Measurements from ENCODE around the gene ATG2B. TPM values are rescaled to one million over a fixed set of nuclear protein-coding genes. Genes with fewer than 3 reads are reported as not detected.

The ATG2B gene
- total RNA-seq, 4 donors from 2014 or later, result 17.1 to 56.6 (median 41.6) TPM

- Histone ChIP-seq H3K4me3 (no peak overlapping the region), H3K9me3 (no peaks in the 10 kb centered on the region), H3K36me3 (no peaks in the 10 kb centered on the region), H3K27me3 (no peaks in the 10 kb centered on the region), H3K4me1 (peaks cover 0 to 6% of the 10 kb centered on the region in 2 donors), H3K27ac (no peak overlapping the region)
- intact Hi-C loops (cut with DNase I; ENCODE audit: low total_unique reads), result no loop called here
- no peak for DNase-seq
- TF ChIP-seq POLR2A (IDR thresholded peaks at IDR 0.05) (no peak), CTCF (IDR thresholded peaks at IDR 0.05) (no peak)
Measured at GRCh38 chr14:96272777-96273473, 90.2 kb downstream of the ATG2B start.

- Histone ChIP-seq H3K27ac (no peak overlapping the region), H3K4me1 (peaks cover 0 to 6% of the 10 kb centered on the region in 2 donors), H3K9me3 (no peaks in the 10 kb centered on the region), H3K4me3 (no peak overlapping the region), H3K27me3 (no peaks in the 10 kb centered on the region), H3K36me3 (no peaks in the 10 kb centered on the region)
- TF ChIP-seq POLR2A (IDR thresholded peaks at IDR 0.05), result no peak
- no peak for TF ChIP-seq CTCF (IDR thresholded peaks at IDR 0.05)
- DNase-seq, result no peak
- intact Hi-C loops (cut with DNase I; ENCODE audit: low total_unique reads), result no loop called here
Measured at GRCh38 chr14:96271421-96271762, 91.7 kb downstream of the ATG2B start.

- Histone ChIP-seq H3K27ac (no peak overlapping the region), H3K9me3 (no peaks in the 10 kb centered on the region), H3K4me3 (no peak overlapping the region), H3K36me3 (no peaks in the 10 kb centered on the region), H3K4me1 (peaks cover 0 to 6% of the 10 kb centered on the region in 2 donors), H3K27me3 (no peaks in the 10 kb centered on the region)
- TF ChIP-seq POLR2A (IDR thresholded peaks at IDR 0.05) (no peak), CTCF (IDR thresholded peaks at IDR 0.05) (no peak)
- intact Hi-C loops (cut with DNase I; ENCODE audit: low total_unique reads), result no loop called here
- no peak for DNase-seq
Measured at GRCh38 chr14:96270565-96271420, 92.3 kb downstream of the ATG2B start.

- Histone ChIP-seq H3K27ac (peak overlapping the region; percentile 74 to 76), H3K4me1 (peaks cover 0 to 6% of the 10 kb centered on the region in 2 donors)
- intact Hi-C loops (cut with DNase I; ENCODE audit: low total_unique reads), result no loop called here
Measured at GRCh38 chr14:96269359-96269710, 93.8 kb downstream of the ATG2B start.

More at GRCh38 chr14:96269359-96269710, 93.8 kb downstream of the ATG2B start:
- no peaks in the 10 kb centered on the region for H3K36me3 ChIP-seq
- DNase-seq, result no peak
- TF ChIP-seq POLR2A (IDR thresholded peaks at IDR 0.05) (no peak), CTCF (IDR thresholded peaks at IDR 0.05) (no peak)
- no peak overlapping the region for H3K4me3 ChIP-seq
- H3K9me3 ChIP-seq, result no peaks in the 10 kb centered on the region
- H3K27me3 ChIP-seq, result no peaks in the 10 kb centered on the region
